WI38 (cell line): ENCODE results near the gene ADGRG1.

Experiments used
- H3K4me3 ChIP-seq: 2 replicates; pipeline ENCODE4 v1.5.1; 2011; ENCODE audit warnings: low read depth, mild to moderate bottlenecking, control low read depth, low read length
- TF ChIP-seq, protein P1 (sequence below): IDR thresholded peaks from 2 replicates; pipeline ENCODE4 v1.5.1; 2012; ENCODE audit warnings: low read depth, mild to moderate bottlenecking, control low read depth, low read length

The ADGRG1 gene

DNA sequence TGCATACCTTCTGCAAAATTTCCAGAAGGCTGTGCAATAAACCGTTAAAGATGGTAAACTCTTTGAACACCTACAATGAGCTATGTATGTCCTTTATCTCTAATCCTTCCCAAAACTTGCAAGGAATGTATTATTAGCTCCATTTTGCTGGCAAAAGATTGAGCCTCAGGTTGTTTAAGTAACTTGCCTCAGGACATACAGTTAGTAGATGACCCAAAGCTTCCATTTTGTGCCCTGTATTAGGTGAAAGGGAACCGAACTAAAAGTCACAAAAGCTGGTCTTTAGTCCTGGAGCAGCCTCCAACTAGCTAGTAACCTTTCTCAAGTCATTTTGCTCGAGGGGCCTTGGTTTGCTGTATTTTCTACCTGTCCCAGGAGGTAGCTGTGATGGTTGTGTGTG, 44.0 kb downstream of the ADGRG1 start:
- TF ChIP-seq, protein P1, sequence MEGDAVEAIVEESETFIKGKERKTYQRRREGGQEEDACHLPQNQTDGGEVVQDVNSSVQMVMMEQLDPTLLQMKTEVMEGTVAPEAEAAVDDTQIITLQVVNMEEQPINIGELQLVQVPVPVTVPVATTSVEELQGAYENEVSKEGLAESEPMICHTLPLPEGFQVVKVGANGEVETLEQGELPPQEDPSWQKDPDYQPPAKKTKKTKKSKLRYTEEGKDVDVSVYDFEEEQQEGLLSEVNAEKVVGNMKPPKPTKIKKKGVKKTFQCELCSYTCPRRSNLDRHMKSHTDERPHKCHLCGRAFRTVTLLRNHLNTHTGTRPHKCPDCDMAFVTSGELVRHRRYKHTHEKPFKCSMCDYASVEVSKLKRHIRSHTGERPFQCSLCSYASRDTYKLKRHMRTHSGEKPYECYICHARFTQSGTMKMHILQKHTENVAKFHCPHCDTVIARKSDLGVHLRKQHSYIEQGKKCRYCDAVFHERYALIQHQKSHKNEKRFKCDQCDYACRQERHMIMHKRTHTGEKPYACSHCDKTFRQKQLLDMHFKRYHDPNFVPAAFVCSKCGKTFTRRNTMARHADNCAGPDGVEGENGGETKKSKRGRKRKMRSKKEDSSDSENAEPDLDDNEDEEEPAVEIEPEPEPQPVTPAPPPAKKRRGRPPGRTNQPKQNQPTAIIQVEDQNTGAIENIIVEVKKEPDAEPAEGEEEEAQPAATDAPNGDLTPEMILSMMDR = no peak
- H3K4me3 ChIP-seq = no peak overlapping the region

DNA sequence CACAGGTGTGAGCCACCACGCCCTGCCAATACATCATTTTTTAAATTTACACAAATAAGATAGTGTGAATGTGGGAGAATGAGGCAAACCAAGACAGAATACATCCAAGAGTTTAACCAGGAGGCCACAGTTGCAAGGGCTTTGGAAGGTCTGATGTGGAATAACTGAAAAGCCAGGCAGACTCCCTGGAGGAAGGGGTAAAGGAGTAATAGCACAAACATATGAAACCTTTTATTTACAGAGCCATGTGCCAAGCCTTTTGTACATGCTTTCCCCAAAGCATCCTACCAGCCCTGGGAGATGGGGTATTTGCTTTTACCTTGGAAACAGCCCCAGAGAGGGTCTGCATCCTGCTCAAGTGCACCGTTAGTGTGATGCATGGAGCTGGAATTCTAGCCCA, 44.4 kb downstream of the ADGRG1 start:
- no peak overlapping the region for H3K4me3 ChIP-seq
- TF ChIP-seq, protein P1 = no peak

DNA sequence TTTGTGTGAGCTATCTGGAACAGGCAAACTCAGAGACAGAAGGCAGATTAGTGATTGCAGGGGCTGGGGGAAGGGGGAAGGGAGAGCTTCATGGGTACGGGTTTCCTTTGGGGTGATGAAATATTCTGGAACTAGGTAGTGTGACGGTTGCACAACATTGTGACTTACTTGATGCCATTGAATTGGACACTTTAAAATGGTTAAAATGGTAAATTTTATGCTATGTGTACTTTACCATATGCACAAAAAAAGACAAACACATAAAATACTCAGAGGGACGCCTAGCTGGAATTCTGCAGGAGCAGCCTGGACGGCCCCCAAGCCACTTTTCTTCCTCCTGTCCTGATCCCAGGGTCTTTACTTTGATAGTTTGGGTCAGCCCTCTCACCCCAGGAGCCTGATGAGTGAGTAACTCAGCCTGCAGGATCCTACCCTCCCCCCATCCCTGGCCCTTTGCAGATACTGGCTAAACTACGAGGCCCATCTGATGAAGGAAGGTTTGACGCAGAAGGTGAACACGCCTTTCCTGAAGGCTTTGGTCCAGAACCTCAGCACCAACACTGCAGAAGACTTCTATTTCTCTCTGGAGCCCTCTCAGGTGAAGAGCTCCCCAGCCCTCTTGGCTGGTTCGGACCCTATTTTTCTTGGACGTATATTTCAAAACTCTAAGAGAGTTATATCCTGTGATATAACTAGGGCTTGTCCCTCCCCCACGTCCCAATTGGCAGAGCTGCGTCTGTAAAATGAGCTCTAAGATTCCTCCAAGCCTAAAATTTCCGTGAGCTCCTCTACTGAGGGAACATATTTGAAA, 47.5 kb downstream of the ADGRG1 start:
- TF ChIP-seq, protein P1 = no peak
- H3K4me3 ChIP-seq = no peak overlapping the region

DNA sequence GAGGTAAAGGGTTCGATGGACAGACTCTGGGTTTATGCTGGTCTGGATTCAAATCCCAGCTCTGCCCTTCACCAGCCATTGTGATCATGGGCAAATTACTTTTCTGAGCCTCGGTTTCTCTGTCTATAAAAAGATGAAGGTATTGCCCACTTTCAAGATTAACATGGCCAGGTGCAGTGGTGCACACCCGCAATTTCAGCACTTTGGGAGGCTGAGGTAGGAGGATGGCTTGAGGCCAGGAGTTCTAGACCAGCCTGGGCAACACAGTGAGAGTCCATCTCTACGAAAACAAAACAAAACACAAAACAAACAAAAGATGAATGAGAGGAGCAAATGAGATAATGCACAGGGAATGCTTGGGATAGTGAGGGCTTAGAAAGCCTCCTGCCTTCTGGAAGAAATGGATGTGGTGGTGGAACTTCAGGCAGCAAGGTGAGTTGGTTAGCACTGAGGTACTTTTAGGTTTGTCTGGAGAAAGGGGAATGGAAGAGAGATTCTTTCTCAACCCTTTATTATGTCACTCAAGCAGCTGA, 48.2 kb downstream of the ADGRG1 start:
- TF ChIP-seq, protein P1 = no peak
- H3K4me3 ChIP-seq = no peak overlapping the region

DNA sequence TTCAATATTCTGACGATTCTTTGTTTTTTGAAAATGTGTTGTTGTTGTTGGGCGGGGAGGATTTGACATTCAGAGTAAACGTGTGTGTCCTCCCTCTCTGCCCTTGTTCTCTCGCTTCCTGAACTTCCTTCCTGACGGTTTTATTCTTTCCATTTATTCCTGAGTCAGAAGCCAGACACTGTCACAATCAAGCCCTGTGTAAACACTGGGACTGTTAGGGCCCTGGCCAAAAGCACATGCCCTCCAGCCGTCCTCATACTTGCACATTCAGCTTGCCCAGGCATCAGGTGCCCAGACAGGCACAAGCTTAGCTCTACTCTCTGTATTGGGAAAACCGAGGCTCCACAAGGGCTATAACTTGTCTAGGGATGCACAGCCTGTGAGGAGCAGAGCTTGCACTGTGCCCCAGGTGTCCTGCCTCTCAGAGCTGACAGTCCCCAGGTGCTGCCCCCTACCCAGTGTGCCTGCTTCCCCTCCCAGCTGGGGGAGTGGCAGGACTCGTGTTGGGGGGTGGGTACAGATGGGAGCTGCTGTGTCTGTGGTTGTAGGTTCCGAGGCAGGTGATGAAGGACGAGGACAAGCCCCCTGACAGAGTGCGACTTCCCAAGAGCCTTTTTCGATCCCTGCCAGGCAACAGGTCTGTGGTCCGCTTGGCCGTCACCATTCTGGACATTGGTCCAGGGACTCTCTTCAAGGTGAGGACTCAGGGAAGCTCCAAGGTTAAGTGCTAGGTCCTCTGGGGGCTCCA, 49.4 kb downstream of the ADGRG1 start:
- H3K4me3 ChIP-seq = no peak overlapping the region
- TF ChIP-seq, protein P1 = no peak

DNA sequence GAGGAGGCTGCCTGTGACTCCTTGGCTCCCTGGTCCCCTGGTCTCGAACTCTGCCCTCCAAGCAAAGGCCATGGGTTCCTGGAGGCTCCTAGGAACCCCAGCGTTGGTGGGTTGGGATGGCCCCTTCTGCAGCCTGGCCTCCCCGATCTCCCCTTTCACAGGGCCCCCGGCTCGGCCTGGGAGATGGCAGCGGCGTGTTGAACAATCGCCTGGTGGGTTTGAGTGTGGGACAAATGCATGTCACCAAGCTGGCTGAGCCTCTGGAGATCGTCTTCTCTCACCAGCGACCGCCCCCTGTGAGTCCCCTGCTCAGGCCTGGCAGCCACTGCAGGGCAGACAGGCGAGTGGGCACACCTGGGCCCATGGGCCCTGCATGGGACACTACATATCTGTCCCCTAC, 50.6 kb downstream of the ADGRG1 start:
- H3K4me3 ChIP-seq = no peak overlapping the region
- TF ChIP-seq, protein P1 = no peak
